ENCODE results near the gene HOXC5.

The HOXC5 gene

GRCh38 chr12:53996240-53997203 lies 36.3 kb upstream of the HOXC5 start:
- DNase-seq (ENCODE audit: low read depth), result no peak
- TF ChIP-seq CTCF (conservative IDR thresholded peaks at IDR 0.05; ENCODE audit: low read length), result 0 out of 2 replicates have a peak, but pooled peaks have one; percentile 16
- peak overlapping the region; percentile 98 for H3K4me3 ChIP-seq (ENCODE audit: low read length)

GRCh38 chr12:53997204-53998109 lies 35.4 kb upstream of the HOXC5 start:
- peak overlapping the region; percentile 98 for H3K4me3 ChIP-seq (ENCODE audit: low read length)
- DNase-seq (ENCODE audit: low read depth), result peak; percentile 17
- no peak for TF ChIP-seq CTCF (conservative IDR thresholded peaks at IDR 0.05; ENCODE audit: low read length)

GRCh38 chr12:53998110-53998899 lies 34.5 kb upstream of the HOXC5 start:
- H3K4me3 ChIP-seq (ENCODE audit: low read length), result peak overlapping the region; percentile 98
- peak; percentile 15 for DNase-seq (ENCODE audit: low read depth)
- no peak for TF ChIP-seq CTCF (conservative IDR thresholded peaks at IDR 0.05; ENCODE audit: low read length)

- H3K4me3 ChIP-seq (ENCODE audit: low read length), result peak overlapping the region; percentile 98
- TF ChIP-seq CTCF (conservative IDR thresholded peaks at IDR 0.05; ENCODE audit: low read length), result peak; percentile 31
- no peak for DNase-seq (ENCODE audit: low read depth)
Measured at GRCh38 chr12:53998900-53999236, 34.0 kb upstream of the HOXC5 start.

- no peak for TF ChIP-seq CTCF (conservative IDR thresholded peaks at IDR 0.05; ENCODE audit: low read length)
- peak overlapping the region; percentile 98 for H3K4me3 ChIP-seq (ENCODE audit: low read length)
- DNase-seq (ENCODE audit: low read depth), result peak; percentile 87
Measured at GRCh38 chr12:53999559-54000115, 33.2 kb upstream of the HOXC5 start.

Measured in AG10803 (cell line).